HepG2 (cell line): Measurements from ENCODE around the gene USP12. TPM values are rescaled to one million over a fixed set of nuclear protein-coding genes. Genes with fewer than 3 reads are reported as not detected.

Experiments used
- ATAC-seq: fragments of 200-7000 bp; cut with Tn5 transposase; 3 replicates; pipeline ENCODE4 v1.9.1; 2020; ENCODE audit warnings: mild to moderate bottlenecking, moderate library complexity
- BruUV-seq: library from RNA; stranded (reverse); fragments of 400-500 nt; replicated peaks from 2 replicates; lab custom pipeline; 2021; lab: Mats Ljungman, UMichigan
- CTCF ChIA-PET: fragments of 300-600 bp; formaldehyde crosslinking; extraction: SDS; loops from one replicate; lab custom pipeline; 2021; ENCODE audit warnings: low total read pairs, inconsistent platforms, low intra/inter-chr PET ratio; lab: Yijun Ruan, JAX
- POLR2A ChIA-PET: fragments of 350-600 bp; sonication (Branson Sonifier 250); formaldehyde crosslinking; loops from one replicate; lab custom pipeline; 2020; ENCODE audit warnings: antibody characterized with exemption, inconsistent platforms; lab: Yijun Ruan, JAX
- DNase-seq: peaks from one replicate; pipeline ENCODE4 v3.0.0-alpha.2; 2015; ENCODE audit warnings: low spot score
- FAIRE-seq: peaks from 3 replicates; lab custom pipeline; 2011; peaks lifted over from hg19 to GRCh38; lab: Jason Lieb, UNC
- H2AFZ ChIP-seq: one replicate; pipeline ENCODE4 v1.6.1; 2011; ENCODE audit warnings: low read length, inconsistent platforms
- H3K27ac ChIP-seq: fragments of 300-600 bp; 3 replicates; pipeline ENCODE4 v1.8.0; 2011; ENCODE audit warnings: mixed run types, mild to moderate bottlenecking, mixed read lengths, low read length, inconsistent platforms; ENCODE audit not compliant: insufficient read depth; ENCODE audit errors: extremely low read length
- H3K27me3 ChIP-seq, 2 experiments: fragments of 200-600 bp in 1 of 2; 2 replicates in 1 of 2; 3 replicates in 1 of 2; pipeline versions ENCODE4 v1.6.0 to v1.8.0; 2011; ENCODE audit warnings: low read length in 2 of 2, mild to moderate bottlenecking in 2 of 2, moderate library complexity in 2 of 2, inconsistent platforms in 1 of 2; ENCODE audit not compliant: insufficient read depth in 2 of 2, control insufficient read depth in 1 of 2
- H3K36me3 ChIP-seq, 2 experiments: fragments of 200-600 bp in 1 of 2; replicated peaks in 1 of 2; 2 replicates in 1 of 2; 3 replicates in 1 of 2; pipeline versions ENCODE4 v1.5.1 to v1.8.0; 2011; ENCODE audit warnings: low read length in 2 of 2, inconsistent platforms in 1 of 2; ENCODE audit not compliant: insufficient read depth in 2 of 2, control insufficient read depth in 1 of 2
- H3K4me1 ChIP-seq: 2 replicates; pipeline ENCODE4 v1.5.1; 2012; ENCODE audit warnings: low read length, inconsistent platforms; ENCODE audit not compliant: insufficient read depth
- H3K4me2 ChIP-seq: 2 replicates; pipeline ENCODE4 v1.6.0; 2011; ENCODE audit warnings: low read depth, low read length, inconsistent platforms
- H3K4me3 ChIP-seq, 3 experiments: fragments of 200-600 bp in 1 of 3; sonication (generic), shearing (Covaris generic) in 1 of 3; replicated peaks in 1 of 3; 2 replicates each; pipeline ENCODE4 v1.5.1; 2011 to 2016; ENCODE audit warnings: low read length in 3 of 3, inconsistent platforms in 2 of 3, low read depth in 2 of 3, mild to moderate bottlenecking in 2 of 3, control low read depth in 1 of 3, mixed read lengths in 1 of 3; ENCODE audit not compliant: insufficient read depth in 1 of 3
- H3K79me2 ChIP-seq: one replicate; pipeline ENCODE4 v1.6.1; 2011; ENCODE audit warnings: low read length, inconsistent platforms; ENCODE audit not compliant: insufficient read depth
- H3K9ac ChIP-seq: 2 replicates; pipeline ENCODE4 v1.6.0; 2011; ENCODE audit warnings: mild to moderate bottlenecking, low read depth, low read length, inconsistent platforms; ENCODE audit not compliant: insufficient read depth
- H3K9me3 ChIP-seq: 2 replicates; pipeline ENCODE4 v1.5.1; 2012; ENCODE audit warnings: mild to moderate bottlenecking, low read length
- H4K20me1 ChIP-seq: 2 replicates; pipeline ENCODE4 v1.6.0; 2011; ENCODE audit warnings: inconsistent platforms, mild to moderate bottlenecking, low read length, moderate library complexity; ENCODE audit not compliant: insufficient read depth
- ATF7-NPFF ChIP-seq: sonication (generic); formaldehyde crosslinking; IDR thresholded peaks from 2 replicates; pipeline ENCODE4 v1.8.1; 2023; ENCODE audit warnings: mild to moderate bottlenecking, low read depth, missing genetic modification reagents, moderate library complexity
- CEBPB ChIP-seq: IDR thresholded peaks from 2 replicates; pipeline ENCODE4 v1.6.1; 2011; ENCODE audit warnings: low read depth, low read length, improper control_type of control experiment, borderline replicate concordance
- EZH2 ChIP-seq: conservative IDR thresholded peaks from 2 replicates; pipeline ENCODE4 v1.6.1; 2012; ENCODE audit warnings: mild to moderate bottlenecking, low read depth, low read length, moderate library complexity
- FOSL2 ChIP-seq: sonication (generic); formaldehyde crosslinking; IDR thresholded peaks from 2 replicates; pipeline ENCODE4 v1.4.0; 2020; ENCODE audit warnings: missing genetic modification reagents
- MEIS2 ChIP-seq: sonication (generic); formaldehyde crosslinking; IDR thresholded peaks from 2 replicates; pipeline ENCODE4 v1.9.0; 2021; ENCODE audit warnings: mild to moderate bottlenecking, missing genetic modification reagents
- NFE2L2 ChIP-seq: fragments of 150-350 bp; IDR thresholded peaks from 2 replicates; pipeline ENCODE4 v1.6.1; 2014; ENCODE audit warnings: low read length
- RARA ChIP-seq: IDR thresholded peaks from 2 replicates; pipeline ENCODE4 v1.6.1; 2016; ENCODE audit warnings: missing genetic modification reagents, missing compliant biosample characterization
- SAP130 ChIP-seq: IDR thresholded peaks from 2 replicates; pipeline ENCODE4 v1.6.1; 2016; ENCODE audit warnings: low read depth
- SKI ChIP-seq: fragments of 450-650 bp; IDR thresholded peaks from one replicate; pipeline ENCODE4 v1.6.1; 2018; ENCODE audit warnings: mild to moderate bottlenecking; ENCODE audit not compliant: partially characterized antibody
- TOE1 ChIP-seq: sonication (generic); formaldehyde crosslinking; IDR thresholded peaks from 2 replicates; pipeline ENCODE4 v1.4.0; 2020; ENCODE audit warnings: mild to moderate bottlenecking, missing genetic modification reagents
- ZBTB21 ChIP-seq: sonication (generic); formaldehyde crosslinking; IDR thresholded peaks from 2 replicates; pipeline ENCODE4 v1.4.0; 2020; ENCODE audit warnings: missing genetic modification reagents
- ZEB1 ChIP-seq: IDR thresholded peaks from 2 replicates; pipeline ENCODE4 v1.6.1; 2012; ENCODE audit warnings: mild to moderate bottlenecking, low read depth, inconsistent platforms; ENCODE audit not compliant: insufficient replicate concordance
- ZNF180 ChIP-seq: sonication (generic); formaldehyde crosslinking; IDR thresholded peaks from 2 replicates; pipeline ENCODE4 v1.4.0; 2020; ENCODE audit warnings: low read depth, missing genetic modification reagents, borderline replicate concordance
- ZNF724P ChIP-seq: sonication (generic); formaldehyde crosslinking; IDR thresholded peaks from 2 replicates; pipeline ENCODE4 v1.8.0; 2022; ENCODE audit warnings: missing genetic modification reagents, borderline replicate concordance
- WGBS: methylation state at CpG from one replicate; pipeline ENCODE4 v1.1.6; 2017; ENCODE audit warnings: low lambda C conversion rate; 5-methylcytosine and 5-hydroxymethylcytosine counted together
- in situ Hi-C: cut with HindIII; loops from 2 replicates; pipeline ENCODE4 v1.10.0; 2017; ENCODE audit warnings: low pct_unique_long_range_greater_than_20kb; ENCODE audit not compliant: extremely low pct_ligation_motif_present
- intact Hi-C: fragments of 100-400 bp; cut with micrococcal nuclease; formaldehyde crosslinking; loops from one replicate; pipeline ENCODE4 v1.10.0; 2022; ENCODE audit not compliant: unreplicated experiment
- polyA plus RNA-seq, 8 experiments: library from polyadenylated mRNA; depleted of rRNA in 3 of 8; stranded (reverse) in 7 of 8; unstranded in 1 of 8; fragments of >200 nt; fragmentation: Illumina TruSeq in 4 of 8; extraction: Trizol in 4 of 8; gene quantifications; 2 replicates each; pipeline versions ENCODE4 v1.2.1 to v1.2.3, GENCODE V29; 2011 to 2016; ENCODE audit warnings: low read depth in 4 of 8, missing spikeins in 1 of 8, mixed read lengths in 1 of 8; ENCODE audit not compliant: insufficient read depth in 1 of 8
- total RNA-seq, 5 experiments: library from RNA; depleted of rRNA; stranded (reverse); fragments of >200 nt; fragmentation: Illumina TruSeq; extraction: Trizol; gene quantifications; 2 replicates each; pipeline ENCODE4 v1.2.3, GENCODE V29; 2016; ENCODE audit warnings: low read depth in 1 of 5
- TF ChIP-seq, protein P1 (sequence below): fragments of 450-650 bp; IDR thresholded peaks from 2 replicates; pipeline ENCODE4 v1.6.1; 2017; ENCODE audit warnings: mild to moderate bottlenecking
- TF ChIP-seq, protein P2 (sequence below): sonication (generic); IDR thresholded peaks from 2 replicates; pipeline ENCODE4 v1.6.1; 2016; ENCODE audit warnings: low read depth, borderline replicate concordance
- TF ChIP-seq, protein P3 (sequence below): sonication (generic); formaldehyde crosslinking; IDR thresholded peaks from 2 replicates; pipeline ENCODE4 v1.5.0; 2020; ENCODE audit warnings: missing genetic modification reagents
- TF ChIP-seq, protein P4 (sequence below): sonication (generic); formaldehyde crosslinking; IDR thresholded peaks from 2 replicates; pipeline ENCODE4 v1.5.0; 2020; ENCODE audit warnings: mild to moderate bottlenecking, missing genetic modification reagents

USP12 gene
- total and polyA plus RNA-seq, 2 of the 13 experiments (the other 11 are each of a cell fraction or from before 2014, with no cell fraction given): 9.8 to 19.5 TPM

DNA sequence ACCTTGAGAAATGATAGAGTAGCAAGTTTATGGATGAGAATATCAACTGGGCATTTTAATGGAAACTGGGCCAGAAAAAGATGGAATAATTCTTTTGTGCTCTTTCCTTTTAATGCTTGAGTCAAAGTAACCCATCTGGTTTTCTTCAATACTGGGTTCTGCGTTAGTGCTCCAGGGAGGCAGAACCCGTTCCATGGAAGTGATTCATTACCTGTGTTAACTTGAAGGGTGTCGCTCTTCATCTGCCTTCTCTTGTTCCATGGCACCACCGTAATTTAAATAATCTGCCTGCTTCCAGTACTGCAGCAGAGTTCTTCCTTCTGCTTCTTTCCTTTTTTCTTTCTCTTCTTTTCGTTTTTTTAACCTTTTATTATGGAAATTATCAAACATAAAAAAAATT is 14.7 kb upstream of the USP12 start (continued):
- TF ChIP-seq, protein P1, sequence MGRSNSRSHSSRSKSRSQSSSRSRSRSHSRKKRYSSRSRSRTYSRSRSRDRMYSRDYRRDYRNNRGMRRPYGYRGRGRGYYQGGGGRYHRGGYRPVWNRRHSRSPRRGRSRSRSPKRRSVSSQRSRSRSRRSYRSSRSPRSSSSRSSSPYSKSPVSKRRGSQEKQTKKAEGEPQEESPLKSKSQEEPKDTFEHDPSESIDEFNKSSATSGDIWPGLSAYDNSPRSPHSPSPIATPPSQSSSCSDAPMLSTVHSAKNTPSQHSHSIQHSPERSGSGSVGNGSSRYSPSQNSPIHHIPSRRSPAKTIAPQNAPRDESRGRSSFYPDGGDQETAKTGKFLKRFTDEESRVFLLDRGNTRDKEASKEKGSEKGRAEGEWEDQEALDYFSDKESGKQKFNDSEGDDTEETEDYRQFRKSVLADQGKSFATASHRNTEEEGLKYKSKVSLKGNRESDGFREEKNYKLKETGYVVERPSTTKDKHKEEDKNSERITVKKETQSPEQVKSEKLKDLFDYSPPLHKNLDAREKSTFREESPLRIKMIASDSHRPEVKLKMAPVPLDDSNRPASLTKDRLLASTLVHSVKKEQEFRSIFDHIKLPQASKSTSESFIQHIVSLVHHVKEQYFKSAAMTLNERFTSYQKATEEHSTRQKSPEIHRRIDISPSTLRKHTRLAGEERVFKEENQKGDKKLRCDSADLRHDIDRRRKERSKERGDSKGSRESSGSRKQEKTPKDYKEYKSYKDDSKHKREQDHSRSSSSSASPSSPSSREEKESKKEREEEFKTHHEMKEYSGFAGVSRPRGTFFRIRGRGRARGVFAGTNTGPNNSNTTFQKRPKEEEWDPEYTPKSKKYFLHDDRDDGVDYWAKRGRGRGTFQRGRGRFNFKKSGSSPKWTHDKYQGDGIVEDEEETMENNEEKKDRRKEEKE: no peak
- TF ChIP-seq ZNF180 (CRISPR knock-in tag): no peak

DNA sequence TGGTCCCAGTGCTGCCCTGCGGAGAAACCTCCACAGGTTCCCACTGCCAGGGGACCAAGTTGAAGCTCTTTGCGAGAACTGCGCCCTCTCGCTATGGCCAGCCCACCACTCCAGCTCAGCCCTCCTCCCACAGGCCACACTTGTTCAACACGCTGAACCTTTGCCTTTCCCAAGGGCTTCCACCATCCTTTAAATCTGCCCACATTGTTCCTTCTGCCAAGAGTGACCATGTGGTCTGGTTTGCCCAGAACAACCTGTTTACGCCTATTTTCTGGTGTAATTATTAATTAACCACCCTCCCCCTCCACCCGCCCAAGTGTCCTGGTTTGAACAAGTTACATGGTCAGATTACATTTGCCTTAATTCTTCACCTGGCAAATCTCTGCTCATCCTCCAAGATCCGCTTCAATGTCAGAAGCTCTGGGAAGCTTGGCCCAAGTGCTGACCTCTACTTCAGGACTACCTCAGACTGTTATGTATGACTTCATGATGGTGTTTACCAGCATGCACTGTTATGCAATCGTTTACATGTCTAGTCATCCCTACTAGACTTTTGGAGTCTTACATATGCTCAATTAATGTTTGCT is 12.0 kb upstream of the USP12 start:
- H3K36me3 ChIP-seq: no peaks in the 10 kb centered on the region
- H3K4me1 ChIP-seq: peaks cover 19% of the 10 kb centered on the region
- no peak for DNase-seq
- H3K27me3 ChIP-seq: no peaks in the 10 kb centered on the region
- BruUV-seq: no TSS peak
- intact Hi-C loops: no loop called here
- in situ Hi-C loops: no loop called here
- peak overlapping the region; percentile 67 for H3K4me2 ChIP-seq
- ATAC-seq: peak; percentile 59
- peak overlapping the region in 1 of 3 experiments; percentile 6; a peak in 1 of 6 replicates for H3K4me3 ChIP-seq
- no peaks in the 10 kb centered on the region for H3K79me2 ChIP-seq
- no peaks in the 10 kb centered on the region for H4K20me1 ChIP-seq
- ChIA-PET CTCF (no interaction called here), POLR2A (interaction anchor here (1.4 kb wide), 1 partner anchor 13 kb away, joined by 4 read pairs; no protein-coding TSS in a partner anchor)
- WGBS: 35% methylated on average over 9 of the region's 9 CpGs
- no peak overlapping the region for H3K27ac ChIP-seq
- no peak overlapping the region for H2AFZ ChIP-seq
- FAIRE-seq: peak; percentile 30
- H3K9me3 ChIP-seq: no peaks in the 10 kb centered on the region
- H3K9ac ChIP-seq: no peak overlapping the region
- TF ChIP-seq SKI (peak; percentile 57), EZH2 (no peak), ZBTB21 (peak; percentile 83), CEBPB (peak; percentile 86), RARA (peak; percentile 58), ZEB1 (no peak), MEIS2 (CRISPR knock-in tag) (no peak), NFE2L2 (0 out of 2 replicates have a peak, but pooled peaks have one; percentile 14), TOE1 (CRISPR knock-in tag) (no peak), FOSL2 (CRISPR knock-in tag) (peak; percentile 68), ZNF724P (CRISPR knock-in tag) (no peak), SAP130 (CRISPR knock-in tag) (peak; percentile 33; the same call in 1 of the 2 replicates), ATF7-NPFF (CRISPR knock-in tag) (no peak)
- TF ChIP-seq, protein P2, sequence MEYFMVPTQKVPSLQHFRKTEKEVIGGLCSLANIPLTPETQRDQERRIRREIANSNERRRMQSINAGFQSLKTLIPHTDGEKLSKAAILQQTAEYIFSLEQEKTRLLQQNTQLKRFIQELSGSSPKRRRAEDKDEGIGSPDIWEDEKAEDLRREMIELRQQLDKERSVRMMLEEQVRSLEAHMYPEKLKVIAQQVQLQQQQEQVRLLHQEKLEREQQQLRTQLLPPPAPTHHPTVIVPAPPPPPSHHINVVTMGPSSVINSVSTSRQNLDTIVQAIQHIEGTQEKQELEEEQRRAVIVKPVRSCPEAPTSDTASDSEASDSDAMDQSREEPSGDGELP: no peak
- TF ChIP-seq, protein P3, sequence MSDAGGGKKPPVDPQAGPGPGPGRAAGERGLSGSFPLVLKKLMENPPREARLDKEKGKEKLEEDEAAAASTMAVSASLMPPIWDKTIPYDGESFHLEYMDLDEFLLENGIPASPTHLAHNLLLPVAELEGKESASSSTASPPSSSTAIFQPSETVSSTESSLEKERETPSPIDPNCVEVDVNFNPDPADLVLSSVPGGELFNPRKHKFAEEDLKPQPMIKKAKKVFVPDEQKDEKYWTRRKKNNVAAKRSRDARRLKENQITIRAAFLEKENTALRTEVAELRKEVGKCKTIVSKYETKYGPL (CRISPR knock-in tag): peak; percentile 50; the same call in 1 of the 2 replicates
- TF ChIP-seq, protein P4, sequence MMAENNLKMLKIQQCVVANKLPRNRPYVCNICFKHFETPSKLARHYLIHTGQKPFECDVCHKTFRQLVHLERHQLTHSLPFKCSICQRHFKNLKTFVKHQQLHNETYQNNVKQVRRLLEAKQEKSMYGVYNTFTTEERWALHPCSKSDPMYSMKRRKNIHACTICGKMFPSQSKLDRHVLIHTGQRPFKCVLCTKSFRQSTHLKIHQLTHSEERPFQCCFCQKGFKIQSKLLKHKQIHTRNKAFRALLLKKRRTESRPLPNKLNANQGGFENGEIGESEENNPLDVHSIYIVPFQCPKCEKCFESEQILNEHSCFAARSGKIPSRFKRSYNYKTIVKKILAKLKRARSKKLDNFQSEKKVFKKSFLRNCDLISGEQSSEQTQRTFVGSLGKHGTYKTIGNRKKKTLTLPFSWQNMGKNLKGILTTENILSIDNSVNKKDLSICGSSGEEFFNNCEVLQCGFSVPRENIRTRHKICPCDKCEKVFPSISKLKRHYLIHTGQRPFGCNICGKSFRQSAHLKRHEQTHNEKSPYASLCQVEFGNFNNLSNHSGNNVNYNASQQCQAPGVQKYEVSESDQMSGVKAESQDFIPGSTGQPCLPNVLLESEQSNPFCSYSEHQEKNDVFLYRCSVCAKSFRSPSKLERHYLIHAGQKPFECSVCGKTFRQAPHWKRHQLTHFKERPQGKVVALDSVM (CRISPR knock-in tag): peak; percentile 13; the same call in 1 of the 2 replicates
